ENCODE data around the gene COA8. TPM values are rescaled to one million over a fixed set of nuclear protein-coding genes. Genes with fewer than 3 reads are reported as not detected.
A peak's percentile ranks its signal among the peaks of the same experiment; 100 is the strongest.
"Not testable (repeated sequence)": the region's sequence is repeated elsewhere in the genome, so short reads cannot be mapped to it uniquely, and the experiment has no call there.

Gene COA8
- total and polyA plus RNA-seq, 9 of the 15 experiments (the other 6 are each of a cell fraction or from before 2014, with no cell fraction given), result 5.0 to 35.3 (median 25.7) TPM

GRCh38 chr14:103525430-103526246 lies 37.1 kb upstream of the COA8 start:
- TF ChIP-seq SMAD4 (CRISPR knock-in tag; conservative IDR thresholded peaks at IDR 0.05) (0 out of 2 replicates have a peak, but pooled peaks have one; percentile 26), NR4A1 (tag; IDR thresholded peaks at IDR 0.05) (0 out of 2 replicates have a peak, but pooled peaks have one; percentile 37), FOXA3 (CRISPR knock-in tag; conservative IDR thresholded peaks at IDR 0.05 in 1 of 2, IDR thresholded peaks at IDR 0.05 in 1 of 2) (peak in 1 of 2 experiments; percentile 56; a peak in 1 of 4 replicates), PTRF (tag; IDR thresholded peaks at IDR 0.05) (peak; percentile 65; the same call in 1 of the 2 replicates), ZNF121 (CRISPR knock-in tag; conservative IDR thresholded peaks at IDR 0.05) (peak; percentile 87)
- TF ChIP-seq, protein P1, sequence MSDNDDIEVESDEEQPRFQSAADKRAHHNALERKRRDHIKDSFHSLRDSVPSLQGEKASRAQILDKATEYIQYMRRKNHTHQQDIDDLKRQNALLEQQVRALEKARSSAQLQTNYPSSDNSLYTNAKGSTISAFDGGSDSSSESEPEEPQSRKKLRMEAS (CRISPR knock-in tag; IDR thresholded peaks at IDR 0.05), result peak; percentile 27; the same call in 1 of the 2 replicates
- H3K4me3 ChIP-seq; ATAC-seq; POLR2A ChIA-PET; FAIRE-seq; H3K36me3 ChIP-seq (ENCODE audit: control insufficient read depth, insufficient read depth, low read length); DNase-seq (ENCODE audit: extremely low read depth in 1 of 4, low spot score in 3 of 4); H3K27me3 ChIP-seq (ENCODE audit: control insufficient read depth in 2 of 2, insufficient read depth in 2 of 2, low read length in 2 of 2); H3K9me3 ChIP-seq (replicated peaks; ENCODE audit: control insufficient read depth, insufficient read depth, low read depth, low read length); H4K20me1 ChIP-seq (replicated peaks; ENCODE audit: control insufficient read depth, insufficient read depth, low read length); H3K4me2 ChIP-seq (ENCODE audit: insufficient read depth, low read length); in situ Hi-C loops (cut with MboI); H3K9me1 ChIP-seq (ENCODE audit: control insufficient read depth, insufficient read depth, low read length); BruUV-seq (replicated peaks); CTCF ChIA-PET (ENCODE audit: low intra/inter-chr PET ratio); TF ChIP-seq NR4A1 (CRISPR knock-in tag; IDR thresholded peaks at IDR 0.05): not testable (repeated sequence)
- TF ChIP-seq, protein P2, sequence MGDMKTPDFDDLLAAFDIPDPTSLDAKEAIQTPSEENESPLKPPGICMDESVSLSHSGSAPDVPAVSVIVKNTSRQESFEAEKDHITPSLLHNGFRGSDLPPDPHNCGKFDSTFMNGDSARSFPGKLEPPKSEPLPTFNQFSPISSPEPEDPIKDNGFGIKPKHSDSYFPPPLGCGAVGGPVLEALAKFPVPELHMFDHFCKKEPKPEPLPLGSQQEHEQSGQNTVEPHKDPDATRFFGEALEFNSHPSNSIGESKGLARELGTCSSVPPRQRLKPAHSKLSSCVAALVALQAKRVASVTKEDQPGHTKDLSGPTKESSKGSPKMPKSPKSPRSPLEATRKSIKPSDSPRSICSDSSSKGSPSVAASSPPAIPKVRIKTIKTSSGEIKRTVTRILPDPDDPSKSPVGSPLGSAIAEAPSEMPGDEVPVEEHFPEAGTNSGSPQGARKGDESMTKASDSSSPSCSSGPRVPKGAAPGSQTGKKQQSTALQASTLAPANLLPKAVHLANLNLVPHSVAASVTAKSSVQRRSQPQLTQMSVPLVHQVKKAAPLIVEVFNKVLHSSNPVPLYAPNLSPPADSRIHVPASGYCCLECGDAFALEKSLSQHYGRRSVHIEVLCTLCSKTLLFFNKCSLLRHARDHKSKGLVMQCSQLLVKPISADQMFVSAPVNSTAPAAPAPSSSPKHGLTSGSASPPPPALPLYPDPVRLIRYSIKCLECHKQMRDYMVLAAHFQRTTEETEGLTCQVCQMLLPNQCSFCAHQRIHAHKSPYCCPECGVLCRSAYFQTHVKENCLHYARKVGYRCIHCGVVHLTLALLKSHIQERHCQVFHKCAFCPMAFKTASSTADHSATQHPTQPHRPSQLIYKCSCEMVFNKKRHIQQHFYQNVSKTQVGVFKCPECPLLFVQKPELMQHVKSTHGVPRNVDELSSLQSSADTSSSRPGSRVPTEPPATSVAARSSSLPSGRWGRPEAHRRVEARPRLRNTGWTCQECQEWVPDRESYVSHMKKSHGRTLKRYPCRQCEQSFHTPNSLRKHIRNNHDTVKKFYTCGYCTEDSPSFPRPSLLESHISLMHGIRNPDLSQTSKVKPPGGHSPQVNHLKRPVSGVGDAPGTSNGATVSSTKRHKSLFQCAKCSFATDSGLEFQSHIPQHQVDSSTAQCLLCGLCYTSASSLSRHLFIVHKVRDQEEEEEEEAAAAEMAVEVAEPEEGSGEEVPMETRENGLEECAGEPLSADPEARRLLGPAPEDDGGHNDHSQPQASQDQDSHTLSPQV (IDR thresholded peaks at IDR 0.05), result peak; percentile 67
- TF ChIP-seq, protein P3, sequence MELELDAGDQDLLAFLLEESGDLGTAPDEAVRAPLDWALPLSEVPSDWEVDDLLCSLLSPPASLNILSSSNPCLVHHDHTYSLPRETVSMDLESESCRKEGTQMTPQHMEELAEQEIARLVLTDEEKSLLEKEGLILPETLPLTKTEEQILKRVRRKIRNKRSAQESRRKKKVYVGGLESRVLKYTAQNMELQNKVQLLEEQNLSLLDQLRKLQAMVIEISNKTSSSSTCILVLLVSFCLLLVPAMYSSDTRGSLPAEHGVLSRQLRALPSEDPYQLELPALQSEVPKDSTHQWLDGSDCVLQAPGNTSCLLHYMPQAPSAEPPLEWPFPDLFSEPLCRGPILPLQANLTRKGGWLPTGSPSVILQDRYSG (tag; conservative IDR thresholded peaks at IDR 0.05; ENCODE audit: low read depth), result peak; percentile 64
- TF ChIP-seq, protein P4, sequence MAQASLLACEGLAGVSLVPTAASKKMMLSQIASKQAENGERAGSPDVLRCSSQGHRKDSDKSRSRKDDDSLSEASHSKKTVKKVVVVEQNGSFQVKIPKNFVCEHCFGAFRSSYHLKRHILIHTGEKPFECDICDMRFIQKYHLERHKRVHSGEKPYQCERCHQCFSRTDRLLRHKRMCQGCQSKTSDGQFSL (CRISPR knock-in tag; IDR thresholded peaks at IDR 0.05), result not testable (repeated sequence)
- TF ChIP-seq, protein P4 (tag; IDR thresholded peaks at IDR 0.05), result peak in 1 of 2 experiments; percentile 57; a peak in 1 of 4 replicates
- 0 out of 2 replicates have a peak overlapping the region, but pooled peaks have one; percentile 24 for H2AFZ ChIP-seq (ENCODE audit: low read depth, low read length)
- 59% methylated on average over 14 of the region's 17 CpGs for WGBS (ENCODE audit: insufficient coverage, low coverage, missing lambda C conversion rate)
- 0 out of 3 replicates have a peak overlapping the region, but pooled peaks have one; percentile 44 for H3K27ac ChIP-seq (ENCODE audit: extremely low read depth, low read depth, low read length)
- H3K4me1 ChIP-seq (replicated peaks in 1 of 2; ENCODE audit: control insufficient read depth in 2 of 2, insufficient read depth in 2 of 2, low read length in 2 of 2), result peaks cover 22 to 86% of the 10 kb centered on the region in 2 experiments
- intact Hi-C loops (cut with micrococcal nuclease), result loop anchor here (10.0 kb wide), 1 partner anchor 131 kb away; no protein-coding TSS in a partner anchor
- H3K79me2 ChIP-seq (ENCODE audit: control insufficient read depth, insufficient read depth, low read length), result peaks cover 41% of the 10 kb centered on the region
- peak overlapping the region in 1 of 2 experiments; percentile 75; a peak in 2 of 4 replicates for H3K9ac ChIP-seq (ENCODE audit: insufficient read depth in 1 of 2, low read depth in 2 of 2, low read length in 2 of 2)
